Stimulated activated CD8-positive, alpha-beta memory T cell treated with anti-CD3 and anti-CD28 coated beads, Interleukin-12 subunit alpha, Interleukin-12 subunit beta, amount 100 ng/mL, for 4 hours (primary cell): ENCODE results near the gene SMAD7.

Source experiments
- DNase-seq: peaks from one replicate; pipeline ENCODE4 v3.0.0-alpha.2; 2020; ENCODE audit warnings: low read depth

The SMAD7 gene

DNA sequence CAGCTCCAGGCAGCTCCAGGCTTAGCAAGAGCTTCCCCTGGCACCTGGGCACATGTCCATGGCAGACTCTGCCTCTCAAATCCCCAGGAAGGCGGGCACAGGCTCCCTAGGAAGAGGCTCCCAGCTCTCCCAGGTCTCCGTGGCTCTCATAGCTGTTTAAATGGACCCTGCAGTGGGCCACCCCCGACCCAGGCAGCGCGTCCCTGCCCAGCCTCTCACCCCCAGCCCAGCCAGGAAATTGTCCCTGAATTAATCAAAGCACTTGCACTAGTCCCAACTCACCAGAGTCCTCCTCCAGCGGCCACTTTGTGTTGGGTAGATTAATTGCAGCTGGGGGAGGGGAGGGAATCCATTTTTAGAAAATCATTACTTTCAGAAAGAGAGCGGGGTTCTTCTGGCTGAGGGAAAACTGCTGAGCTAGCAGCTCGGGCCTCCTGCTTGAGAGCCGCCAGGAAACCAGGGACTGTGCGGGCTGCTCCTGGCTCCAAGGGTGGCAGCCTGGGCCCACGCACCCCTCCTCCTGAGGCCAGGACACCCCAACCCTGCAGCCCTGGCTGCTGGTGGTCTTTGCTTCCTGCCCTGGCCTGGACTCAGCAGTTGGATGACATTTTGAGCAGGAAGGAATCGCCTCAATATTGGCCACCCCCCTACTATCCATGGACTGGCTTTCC is 36.0 kb downstream of the SMAD7 start:
- DNase-seq: no peak

DNA sequence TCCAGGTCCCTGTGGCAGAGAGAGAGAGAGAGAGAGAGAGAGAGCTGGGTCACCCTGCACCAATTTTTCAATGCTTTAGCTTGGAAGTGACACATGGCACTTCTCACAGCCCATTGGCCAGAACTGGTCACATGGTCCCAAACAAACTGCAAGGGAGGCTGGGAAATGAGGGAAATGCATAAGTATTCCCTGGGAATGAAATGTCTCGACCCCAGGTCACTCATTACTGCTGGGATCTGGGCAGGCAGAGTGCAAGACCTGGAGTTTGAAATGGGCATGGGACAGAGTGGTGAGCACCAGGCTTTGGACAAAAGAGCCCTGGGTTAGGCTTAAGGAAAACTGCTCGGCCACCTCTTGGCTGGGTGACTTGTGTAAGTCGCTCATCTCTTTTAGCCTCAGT is 37.0 kb downstream of the SMAD7 start:
- no peak for DNase-seq

DNA sequence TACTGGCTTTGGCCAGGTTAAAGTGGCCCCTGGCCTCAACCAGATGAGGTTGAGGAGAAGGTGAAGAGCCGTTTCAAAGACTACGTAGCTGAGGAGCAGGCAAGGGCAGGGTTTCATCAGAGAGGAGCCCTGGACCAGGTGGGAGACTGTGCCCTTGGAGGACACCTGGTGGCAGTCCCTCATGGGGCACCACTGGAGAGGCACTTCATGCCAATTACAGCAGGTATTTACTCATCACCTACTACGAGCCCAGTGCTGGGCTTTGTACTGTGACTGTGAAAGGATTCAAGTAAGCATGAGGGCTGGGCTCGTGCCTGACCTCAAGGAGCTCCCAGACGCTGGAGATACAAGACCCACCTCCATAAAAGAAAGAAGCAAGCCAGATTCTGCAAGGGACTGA is 37.6 kb downstream of the SMAD7 start:
- DNase-seq: no peak

DNA sequence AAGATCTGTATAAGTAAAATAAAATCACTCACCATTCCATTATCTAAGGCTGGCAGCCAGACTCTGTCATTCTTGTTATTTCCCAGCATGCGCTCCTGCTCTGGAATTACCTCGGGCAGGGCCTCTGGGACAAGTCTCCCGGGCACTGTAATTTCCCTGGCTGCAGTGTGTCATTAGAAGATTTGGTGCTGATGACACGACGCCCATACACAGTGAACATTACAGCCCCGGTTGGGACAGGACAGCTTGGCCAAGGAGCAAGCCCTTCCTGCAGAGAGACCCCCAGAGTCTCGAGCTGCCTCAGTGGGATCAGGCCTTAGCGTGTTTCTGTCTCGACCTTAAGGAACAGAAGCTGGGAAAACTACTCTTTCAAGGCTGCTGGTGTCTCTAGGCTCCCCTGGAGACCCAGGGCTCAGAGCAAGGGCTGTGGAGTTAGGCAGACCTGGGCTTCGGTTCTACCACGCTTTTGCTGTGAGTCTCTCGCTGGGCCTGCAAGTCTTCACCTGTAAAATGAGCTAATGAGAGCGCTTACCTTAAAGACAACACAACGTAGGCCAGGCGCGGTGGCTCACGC is 39.7 kb downstream of the SMAD7 start:
- no peak for DNase-seq

DNA sequence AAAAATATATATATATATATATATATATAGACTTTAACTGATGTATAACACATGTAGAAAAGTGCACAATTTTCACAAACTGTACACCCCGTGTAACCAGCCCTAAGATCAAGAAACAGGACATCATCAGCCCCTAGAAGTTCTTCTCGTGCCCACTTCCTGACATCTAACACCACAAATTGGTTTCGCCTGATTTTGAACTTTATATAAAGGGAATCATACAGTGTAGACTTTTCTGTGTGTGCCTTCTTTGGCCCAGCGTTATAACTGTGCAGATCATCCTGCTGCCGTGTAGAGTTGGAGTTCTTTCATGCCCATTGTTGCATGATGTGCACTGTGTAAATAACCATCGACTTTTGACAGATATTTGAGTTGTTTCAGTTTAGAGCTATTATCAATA is 41.0 kb downstream of the SMAD7 start:
- no peak for DNase-seq

DNA sequence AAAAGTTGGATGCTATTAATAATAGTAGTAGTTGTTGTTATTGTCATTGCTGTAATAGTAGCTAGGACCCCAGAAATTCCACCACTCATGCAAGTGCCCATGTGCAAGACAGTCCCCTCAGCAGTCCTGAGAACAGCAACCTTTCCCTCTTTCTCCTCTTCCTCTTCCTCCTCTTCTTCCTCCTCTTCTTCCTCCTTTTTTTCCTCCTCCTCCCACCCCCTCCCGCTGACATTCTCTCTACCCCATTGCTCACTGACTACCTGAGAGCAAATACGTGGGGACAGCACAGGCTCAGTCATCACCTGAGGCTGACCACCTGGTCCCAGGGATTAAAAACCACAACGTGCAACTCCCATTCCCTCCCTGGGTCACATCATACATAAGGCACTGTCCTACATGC is 41.8 kb downstream of the SMAD7 start:
- DNase-seq: no peak

DNA sequence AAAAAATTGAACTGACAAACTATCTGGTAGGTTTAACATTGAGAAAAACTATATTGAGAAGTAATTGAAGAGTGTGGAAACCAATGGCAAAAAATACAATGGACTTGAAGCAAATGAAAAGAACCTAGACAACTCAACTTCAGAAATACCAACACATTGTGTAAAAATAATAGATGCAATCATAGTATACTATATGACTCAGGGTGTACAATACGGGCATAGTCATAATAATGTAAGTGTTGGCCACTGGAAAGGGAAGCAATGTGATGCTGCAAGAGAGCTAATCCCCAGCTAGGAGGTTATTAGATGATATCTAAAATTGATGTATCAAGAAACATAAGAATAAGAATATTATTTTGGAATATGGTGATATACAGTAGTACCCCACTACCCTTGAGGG is 45.3 kb downstream of the SMAD7 start:
- DNase-seq: no peak

DNA sequence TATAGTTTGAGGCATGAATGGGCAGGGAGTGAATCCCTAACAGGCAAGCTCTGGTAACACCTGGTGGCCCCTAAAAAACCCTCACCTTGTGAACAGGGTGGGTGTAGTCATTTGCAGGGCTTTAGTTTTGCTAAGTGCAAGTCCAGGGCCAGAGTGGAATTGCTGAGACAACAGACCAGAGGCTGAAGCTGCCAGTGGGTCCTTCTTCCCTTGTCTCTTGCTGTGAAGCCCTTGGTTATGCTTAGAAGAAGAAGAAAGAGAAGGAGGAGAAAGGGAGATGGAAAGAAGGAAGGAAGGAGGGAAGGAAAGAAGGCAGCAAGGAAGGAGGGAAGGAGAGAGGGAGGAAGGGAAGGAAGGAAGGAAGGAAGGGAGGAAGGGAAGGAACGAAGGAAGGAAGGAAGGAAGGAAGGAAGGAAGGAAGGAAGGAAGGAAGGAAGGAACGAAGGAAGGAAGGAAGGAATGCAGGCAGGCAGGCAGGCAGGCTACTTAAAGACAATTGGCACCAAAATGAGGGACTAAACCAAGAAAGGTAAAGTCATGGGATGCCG is 45.8 kb downstream of the SMAD7 start:
- DNase-seq: no peak

DNA sequence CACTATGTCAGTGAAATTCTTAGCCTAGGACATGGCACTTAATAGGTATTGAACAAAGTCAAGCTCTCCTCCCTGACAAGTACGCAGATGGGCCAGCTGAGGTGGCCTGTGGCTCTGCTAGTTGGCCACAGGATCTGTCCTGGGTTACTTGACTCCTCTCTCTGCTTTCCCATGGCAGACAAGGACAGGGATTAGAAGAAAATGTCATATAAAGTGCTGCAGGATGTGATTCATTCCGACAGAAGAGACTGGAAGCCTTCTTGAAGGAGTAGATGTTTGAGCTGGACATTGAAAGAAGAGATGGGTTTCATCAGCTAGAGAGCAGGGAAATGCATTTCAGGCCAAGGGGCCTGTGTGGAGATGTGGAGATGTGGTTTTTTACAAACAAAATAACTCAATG is 46.7 kb downstream of the SMAD7 start:
- no peak for DNase-seq

DNA sequence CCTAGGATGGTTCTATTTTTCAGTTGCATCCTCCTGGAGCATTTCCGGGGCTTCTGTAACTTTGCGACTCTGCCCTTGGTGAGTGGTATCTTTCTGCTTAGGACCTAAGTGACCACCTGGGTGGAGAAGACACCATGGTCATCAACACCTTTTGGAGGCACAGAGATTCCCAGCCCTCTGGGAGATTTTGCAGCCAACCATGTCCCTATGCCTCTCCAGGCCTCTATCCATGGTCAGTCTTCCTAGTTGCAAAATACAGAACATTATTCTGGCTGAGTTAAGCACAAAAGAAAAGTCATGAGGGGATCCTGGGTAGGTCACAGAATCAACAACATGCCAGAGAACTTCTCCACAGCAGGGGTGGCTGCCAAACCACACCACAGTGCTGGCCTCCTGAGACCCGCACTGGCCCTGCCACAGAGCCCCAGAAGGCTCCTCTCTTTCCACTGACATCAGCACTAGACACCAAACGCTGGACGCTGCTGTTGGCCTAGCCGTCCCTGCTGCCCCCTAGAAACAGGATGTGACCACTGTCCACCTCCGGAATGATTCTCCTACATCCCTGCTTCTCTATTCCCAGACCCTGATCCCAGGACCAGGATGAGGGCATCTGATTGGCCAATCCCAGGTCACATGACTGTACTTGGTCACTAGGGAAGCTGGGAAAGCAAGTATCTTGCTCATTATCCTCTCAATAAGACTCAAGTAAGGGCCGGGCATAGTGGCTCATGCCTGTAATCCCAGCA is 47.7 kb downstream of the SMAD7 start:
- DNase-seq: no peak

DNA sequence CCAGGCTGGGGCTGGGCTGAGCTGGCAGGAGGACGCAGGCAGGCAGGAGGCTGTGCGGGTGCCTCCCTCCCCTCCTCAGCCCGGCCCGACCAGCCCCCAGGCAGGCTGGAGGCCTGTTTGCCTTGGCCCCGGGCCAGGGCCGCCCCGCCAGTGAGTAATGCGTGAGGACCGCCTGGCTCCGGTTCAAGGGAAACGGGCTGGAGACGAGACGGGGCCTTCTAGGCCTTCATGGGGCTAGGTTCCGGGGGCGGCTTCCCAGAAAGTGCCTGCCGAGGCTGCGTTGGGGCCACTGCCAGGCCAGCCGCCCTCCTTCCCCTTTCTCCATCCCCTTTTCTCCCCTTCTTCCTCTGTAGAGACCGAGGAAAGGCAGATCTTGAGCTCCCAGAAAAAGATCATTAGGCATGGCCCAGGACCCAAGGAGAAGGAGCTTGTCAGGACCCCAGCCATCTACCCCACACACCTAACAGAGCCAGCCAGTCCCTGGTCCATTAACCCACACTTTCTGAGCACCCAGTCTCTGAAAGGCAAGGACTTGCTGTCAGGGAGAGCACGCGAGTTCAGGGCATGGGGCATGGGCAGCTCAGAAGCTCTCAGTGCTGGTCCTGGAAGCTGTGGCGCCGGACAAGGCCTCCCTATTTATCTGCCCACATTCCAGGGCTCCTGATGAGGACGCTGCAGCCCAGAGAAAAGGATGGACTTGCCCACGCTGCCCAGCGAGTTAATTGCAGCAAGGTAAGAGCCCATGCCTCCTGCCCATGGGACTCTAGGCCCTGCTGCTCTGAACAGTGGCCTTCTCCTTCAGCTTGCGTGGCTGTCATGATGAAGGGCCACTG is 48.5 kb downstream of the SMAD7 start:
- DNase-seq: no peak

DNA sequence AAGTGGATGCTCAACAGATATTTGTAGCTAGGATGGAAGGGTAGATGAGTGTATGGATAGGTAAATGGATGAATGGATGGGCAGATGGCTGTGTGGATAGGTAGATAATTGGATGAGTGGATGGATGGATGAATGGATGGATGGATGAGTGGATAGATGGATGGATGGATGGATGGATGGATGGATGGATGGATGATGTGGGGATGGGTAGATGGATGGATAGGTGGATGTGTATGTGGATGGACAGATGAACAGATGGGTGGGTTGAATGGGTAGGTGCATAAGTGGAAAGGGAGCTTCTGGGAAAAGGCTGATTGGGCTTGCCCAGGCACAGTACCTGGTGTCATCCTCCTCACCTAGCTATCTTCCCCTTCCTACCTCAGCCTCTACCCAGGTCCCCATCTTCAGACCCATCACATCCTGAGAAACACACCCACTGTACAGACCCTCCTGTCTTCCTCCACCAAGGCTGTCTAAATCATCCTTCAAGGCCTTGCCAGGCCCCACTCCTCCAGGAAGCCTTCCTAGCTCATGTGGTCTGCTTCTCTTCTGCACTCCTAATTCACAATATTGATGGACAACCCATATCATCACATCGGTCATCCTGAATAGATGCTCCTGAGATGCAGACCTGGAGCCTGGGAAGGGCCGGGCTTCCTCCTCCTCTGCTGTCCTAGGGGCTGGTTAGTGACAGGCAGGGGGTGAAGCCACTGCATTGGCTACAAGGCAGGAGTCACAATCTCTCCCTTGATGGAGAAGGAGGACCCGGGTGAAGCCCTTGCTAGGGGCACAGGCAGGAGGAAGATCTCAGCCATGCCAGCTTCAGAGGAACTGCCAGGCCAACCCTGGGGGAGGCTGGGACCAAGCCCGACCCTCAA is 49.4 kb downstream of the SMAD7 start:
- no peak for DNase-seq

DNA sequence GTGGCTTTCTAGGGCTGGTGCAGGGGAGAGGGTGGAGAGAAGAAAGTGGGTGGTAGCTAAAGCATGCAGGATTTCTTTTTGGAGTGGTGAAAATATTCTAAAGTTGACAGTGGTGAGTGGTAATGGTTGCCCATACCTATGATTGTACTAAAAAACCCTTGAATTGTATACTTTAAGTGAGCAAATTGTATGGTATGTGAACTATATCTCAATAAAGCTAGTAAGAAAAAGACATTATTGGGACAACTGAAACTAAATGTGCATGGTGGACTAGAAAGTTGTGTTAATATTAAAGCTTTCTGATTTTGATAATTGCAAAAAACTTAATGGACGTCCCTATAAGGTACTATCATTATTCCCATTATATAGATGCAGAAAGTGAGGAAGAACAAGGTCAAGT is 50.3 kb downstream of the SMAD7 start:
- DNase-seq: no peak

DNA sequence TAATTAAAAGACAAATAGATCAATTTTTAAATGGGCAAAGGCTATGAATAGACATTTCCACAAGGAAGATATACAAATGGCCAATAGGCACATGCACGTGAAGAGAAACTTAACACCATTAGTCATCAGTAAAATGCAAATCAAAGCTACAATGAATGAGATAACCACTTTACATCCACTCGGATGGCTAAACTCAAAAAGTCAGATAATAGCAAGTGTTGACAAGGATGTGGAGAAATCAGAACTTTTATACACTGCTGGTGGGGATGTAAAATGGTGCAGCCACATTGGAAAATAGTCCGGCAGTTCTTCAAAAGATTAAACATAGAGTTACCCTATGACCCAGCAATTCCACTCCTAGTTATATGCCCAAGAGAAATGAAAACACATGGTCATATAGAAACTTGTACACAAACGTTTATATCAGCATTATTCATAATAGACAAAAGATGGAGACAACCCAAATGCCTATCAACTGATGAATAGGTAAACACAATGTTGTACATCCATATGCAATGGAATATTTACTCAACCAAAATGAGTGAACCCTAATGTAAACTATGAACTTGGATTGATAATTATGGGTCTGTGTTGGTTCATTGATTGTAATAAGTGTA is 51.1 kb downstream of the SMAD7 start:
- no peak for DNase-seq

DNA sequence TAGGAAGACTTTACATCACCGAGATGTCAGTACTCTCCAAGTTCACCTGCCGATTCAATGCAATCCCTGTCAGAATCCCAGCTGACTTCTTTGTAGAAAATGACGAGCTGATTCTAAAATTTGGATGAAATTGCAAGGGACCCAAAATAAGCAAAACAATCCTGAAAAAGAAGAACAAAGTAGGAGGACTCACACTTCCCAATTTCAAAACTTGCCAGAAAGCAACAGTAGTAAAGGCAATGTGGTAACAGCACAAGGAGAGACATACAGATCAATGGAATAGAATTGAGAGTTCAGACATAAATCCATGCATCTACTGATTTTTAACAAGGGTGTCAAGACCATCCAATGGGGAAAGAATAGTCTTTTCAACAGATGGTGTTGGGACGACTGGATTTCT is 52.2 kb downstream of the SMAD7 start:
- DNase-seq: no peak

DNA sequence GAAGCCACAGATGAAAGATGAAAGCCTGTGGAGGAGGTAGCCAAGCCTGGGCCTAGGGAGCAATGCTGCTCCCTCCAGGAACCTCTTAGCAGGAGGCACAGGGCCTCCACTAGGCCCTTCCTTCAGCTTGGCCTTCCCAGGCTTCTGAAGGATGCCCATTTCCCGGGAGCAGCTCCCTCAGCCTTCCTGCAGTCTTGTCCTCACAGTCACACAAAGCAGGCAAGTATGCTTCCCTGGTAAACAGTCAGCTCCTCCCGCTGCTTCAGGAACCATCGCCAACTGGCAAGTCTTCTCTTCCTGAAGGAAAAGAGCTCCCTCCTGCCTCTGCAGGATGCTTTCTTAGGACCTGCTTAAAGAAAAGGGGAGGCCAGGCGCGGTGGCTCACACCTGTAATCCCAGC is 53.2 kb downstream of the SMAD7 start:
- DNase-seq: no peak

DNA sequence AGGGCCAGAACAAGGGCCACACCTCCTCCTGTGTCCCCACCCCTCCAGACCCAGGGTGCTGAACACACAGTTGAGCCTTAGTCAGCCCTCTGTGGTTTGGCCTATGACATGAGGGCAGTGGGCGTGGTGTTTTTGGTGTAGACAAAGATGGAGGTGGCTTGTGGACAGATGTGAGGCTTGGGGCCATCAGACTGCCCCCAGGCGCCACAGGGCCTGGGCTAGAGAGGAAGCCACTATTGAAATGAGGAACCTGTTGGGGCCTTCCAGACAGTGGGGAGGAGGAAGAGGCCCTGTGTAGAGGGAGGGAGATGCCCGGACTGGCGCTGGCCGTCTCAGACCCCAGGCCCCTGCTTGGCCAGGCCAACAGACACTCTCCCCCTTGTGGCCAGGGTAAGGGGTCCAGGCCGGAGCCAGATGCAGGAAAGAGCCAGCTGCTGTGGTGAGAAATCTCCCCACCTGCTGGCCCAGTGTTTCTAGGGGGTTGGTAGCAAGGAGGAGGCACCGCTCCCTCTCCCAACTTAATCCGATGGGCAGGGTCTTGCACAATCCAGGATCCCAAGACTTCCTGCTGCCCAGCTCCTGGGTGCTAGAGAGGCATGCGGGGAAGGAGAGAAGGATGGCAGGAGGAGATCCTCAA is 53.8 kb downstream of the SMAD7 start:
- DNase-seq: peak; percentile 3

DNA sequence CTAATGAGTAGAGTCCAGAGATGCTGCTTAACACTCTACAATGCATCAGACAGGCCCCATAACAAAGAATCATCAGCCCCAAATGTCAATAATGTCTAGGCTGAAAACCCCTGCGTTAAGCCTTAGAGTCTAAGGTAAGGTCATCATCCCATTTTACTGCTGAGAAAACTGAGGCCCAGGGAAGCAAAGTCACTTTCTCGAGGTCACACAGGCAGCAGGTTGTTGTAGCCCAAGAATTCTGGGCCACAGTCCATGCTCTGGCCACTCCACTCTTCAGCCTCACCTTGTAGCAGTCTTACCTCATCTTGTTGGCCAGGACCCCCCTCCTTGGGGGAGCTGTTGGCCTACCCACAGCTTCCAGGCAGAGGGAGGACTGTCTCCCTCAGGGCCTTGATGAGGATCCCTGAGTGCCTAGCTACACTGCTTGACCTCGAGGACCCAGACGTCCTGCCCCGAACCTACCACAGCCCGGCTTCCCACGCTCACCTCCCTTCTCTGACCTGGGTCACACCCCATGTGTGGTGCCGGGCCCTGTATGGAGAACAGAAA is 54.4 kb downstream of the SMAD7 start:
- DNase-seq: no peak

DNA sequence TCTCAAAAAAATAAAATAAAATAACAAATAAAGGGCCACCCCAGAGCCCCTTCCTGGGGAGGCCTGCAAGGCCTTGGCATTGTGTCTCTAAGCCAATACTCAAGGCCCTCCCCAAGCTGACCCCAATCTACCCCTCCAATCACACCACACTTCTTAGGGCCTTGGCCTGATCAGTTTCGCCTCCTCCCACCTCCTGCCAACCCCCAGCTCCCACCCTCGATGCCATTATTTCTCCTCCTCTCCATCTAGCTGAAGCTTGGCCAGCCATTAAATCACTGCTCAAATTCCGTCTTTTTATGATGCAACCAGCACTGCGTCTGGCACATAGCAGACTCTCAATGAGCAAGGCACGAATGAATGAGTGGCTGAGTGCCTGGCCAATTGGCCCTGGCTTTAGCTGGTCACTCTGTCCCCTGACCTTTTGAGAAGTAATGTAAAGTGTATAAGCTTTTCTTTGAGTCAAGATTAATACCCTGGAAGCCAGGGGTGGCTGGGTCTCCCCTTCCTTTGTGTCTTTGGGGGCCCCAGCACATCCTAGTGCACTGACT is 55.9 kb downstream of the SMAD7 start:
- DNase-seq: no peak
